Ascending aorta (tissue), 2 donors: ENCODE data around the gene SLC9A9. TPM values are rescaled to one million over a fixed set of nuclear protein-coding genes. Genes with fewer than 3 reads are reported as not detected.
A peak's percentile ranks its signal among the peaks of the same experiment; 100 is the strongest.

Source experiments
- DNase-seq, 2 donors: peaks; one replicate each; pipeline ENCODE4 v3.0.0-alpha.2; 2019; ENCODE audit warnings: low spot score in 2 of 2
- H3K27ac ChIP-seq, 2 donors: fragments of 200-600 bp; sonication (generic); one replicate each; pipeline ENCODE4 v1.5.1; 2016 to 2017; ENCODE audit warnings: mild to moderate bottlenecking in 1 of 2
- H3K27me3 ChIP-seq: fragments of 200-600 bp; sonication (generic); one replicate; pipeline ENCODE4 v1.5.1; 2017
- H3K36me3 ChIP-seq, 2 donors: fragments of 200-600 bp; sonication (generic); one replicate each; pipeline ENCODE4 v1.5.1; 2016
- H3K4me1 ChIP-seq, 2 donors: fragments of 200-600 bp; sonication (generic); one replicate each; pipeline ENCODE4 v1.5.1; 2016 to 2017; ENCODE audit warnings: mild to moderate bottlenecking in 1 of 2
- H3K4me3 ChIP-seq, 2 donors: fragments of 200-600 bp; sonication (generic); one replicate each; pipeline ENCODE4 v1.5.1; 2016 to 2017; ENCODE audit warnings: mild to moderate bottlenecking in 1 of 2
- H3K9me3 ChIP-seq, 2 donors: fragments of 200-600 bp; sonication (generic); one replicate each; pipeline ENCODE4 v1.5.1; 2016
- intact Hi-C: fragments of 100-400 bp; cut with DNase I; formaldehyde crosslinking; loops from one replicate; pipeline ENCODE4 v1.15.1; 2023
- total RNA-seq: library from RNA; depleted of rRNA; stranded (reverse); fragments of >200 nt; gene quantifications from one replicate; pipeline ENCODE4 v1.1.0, GENCODE V29; 2016
- TF ChIP-seq, protein P1 (sequence below), 3 experiments: fragments of 200-600 bp in 2 of 3; fragments of 450-650 bp in 1 of 3; sonication (generic) in 2 of 3; IDR thresholded peaks; one replicate each; pipeline ENCODE4 v1.5.1; 2016 to 2019; ENCODE audit warnings: antibody characterized with exemption in 3 of 3, mild to moderate bottlenecking in 1 of 3, moderate library complexity in 1 of 3

Gene SLC9A9
- total RNA-seq, 1 donor from 2014 or later = 63.4 TPM

DNA sequence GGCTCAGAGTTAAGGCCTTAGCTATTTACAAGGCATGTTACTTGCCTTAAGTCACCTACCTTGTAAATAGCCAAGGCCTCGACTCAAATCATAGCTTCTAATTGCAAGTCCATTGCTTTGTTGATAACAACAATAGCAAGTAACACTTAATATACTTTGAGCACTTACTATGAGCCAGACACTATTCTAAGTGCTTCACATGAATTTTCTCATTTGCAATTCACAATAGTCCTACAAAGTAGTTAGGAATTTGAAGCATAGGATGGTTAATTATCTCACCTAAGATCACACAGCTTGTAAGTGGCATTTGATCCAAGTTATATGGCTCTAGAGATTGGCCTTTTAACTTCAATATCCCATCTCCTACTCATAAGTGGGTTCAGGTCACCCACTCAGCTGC is 28.4 kb downstream of the SLC9A9 start:
- intact Hi-C loops = no loop called here
- Histone ChIP-seq H3K36me3 (no peaks in the 10 kb centered on the region), H3K4me3 (no peak overlapping the region), H3K27me3 (no peaks in the 10 kb centered on the region), H3K9me3 (no peaks in the 10 kb centered on the region), H3K4me1 (peaks cover 0 to 6% of the 10 kb centered on the region in 2 donors), H3K27ac (no peak overlapping the region)
- TF ChIP-seq, protein P1, sequence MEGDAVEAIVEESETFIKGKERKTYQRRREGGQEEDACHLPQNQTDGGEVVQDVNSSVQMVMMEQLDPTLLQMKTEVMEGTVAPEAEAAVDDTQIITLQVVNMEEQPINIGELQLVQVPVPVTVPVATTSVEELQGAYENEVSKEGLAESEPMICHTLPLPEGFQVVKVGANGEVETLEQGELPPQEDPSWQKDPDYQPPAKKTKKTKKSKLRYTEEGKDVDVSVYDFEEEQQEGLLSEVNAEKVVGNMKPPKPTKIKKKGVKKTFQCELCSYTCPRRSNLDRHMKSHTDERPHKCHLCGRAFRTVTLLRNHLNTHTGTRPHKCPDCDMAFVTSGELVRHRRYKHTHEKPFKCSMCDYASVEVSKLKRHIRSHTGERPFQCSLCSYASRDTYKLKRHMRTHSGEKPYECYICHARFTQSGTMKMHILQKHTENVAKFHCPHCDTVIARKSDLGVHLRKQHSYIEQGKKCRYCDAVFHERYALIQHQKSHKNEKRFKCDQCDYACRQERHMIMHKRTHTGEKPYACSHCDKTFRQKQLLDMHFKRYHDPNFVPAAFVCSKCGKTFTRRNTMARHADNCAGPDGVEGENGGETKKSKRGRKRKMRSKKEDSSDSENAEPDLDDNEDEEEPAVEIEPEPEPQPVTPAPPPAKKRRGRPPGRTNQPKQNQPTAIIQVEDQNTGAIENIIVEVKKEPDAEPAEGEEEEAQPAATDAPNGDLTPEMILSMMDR (IDR thresholded peaks at IDR 0.05) = no peak
- no peak for DNase-seq

DNA sequence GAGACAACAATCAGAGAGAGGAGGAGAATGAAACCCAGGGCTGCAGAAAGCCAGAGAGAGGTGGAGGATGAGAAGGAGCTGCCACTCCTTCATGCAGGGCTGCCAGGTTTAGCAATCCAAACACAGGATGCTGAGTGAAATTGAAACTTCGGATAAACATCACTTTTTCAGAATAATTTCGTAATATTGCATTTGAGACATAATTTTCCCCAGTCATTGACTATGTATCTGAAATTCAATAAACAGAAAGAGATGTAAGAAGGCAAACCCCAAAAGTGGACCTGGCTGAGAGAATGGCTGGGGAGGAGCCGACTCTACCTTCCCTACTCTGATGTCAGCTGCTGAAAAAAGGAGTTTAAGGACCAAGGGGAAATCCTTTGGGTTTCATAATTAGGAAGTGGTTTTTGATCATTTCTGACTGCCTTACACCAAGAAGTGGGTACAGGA is 33.8 kb downstream of the SLC9A9 start:
- H3K4me1 ChIP-seq = no peaks in the 10 kb centered on the region
- TF ChIP-seq, protein P1 (IDR thresholded peaks at IDR 0.05) = no peak
- no peaks in the 10 kb centered on the region for H3K27me3 ChIP-seq
- no peaks in the 10 kb centered on the region for H3K9me3 ChIP-seq
- no peaks in the 10 kb centered on the region for H3K36me3 ChIP-seq
- intact Hi-C loops = no loop called here
- peak overlapping the region in 1 of 2 donors; percentile 32 for H3K27ac ChIP-seq
- DNase-seq = no peak
- no peak overlapping the region for H3K4me3 ChIP-seq

DNA sequence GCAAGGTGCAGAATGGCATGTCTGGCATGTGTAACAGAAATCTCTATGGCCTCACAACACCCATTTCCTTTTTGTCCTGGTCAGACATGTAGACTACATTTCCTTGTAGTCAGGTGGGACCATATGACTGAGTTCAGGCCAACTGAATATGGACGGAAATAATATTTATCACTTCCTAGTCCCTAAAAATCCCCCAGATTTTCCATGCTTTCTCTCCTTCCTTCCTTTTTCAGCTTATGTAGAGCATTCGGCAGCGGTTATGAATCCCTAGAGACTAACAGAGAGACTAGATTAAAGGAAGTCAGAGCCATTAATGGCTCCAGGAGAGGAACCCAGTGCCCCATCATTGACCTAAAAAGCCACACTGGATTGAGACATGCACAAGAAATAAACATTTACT is 35.8 kb downstream of the SLC9A9 start:
- Histone ChIP-seq H3K9me3 (no peaks in the 10 kb centered on the region), H3K27ac (no peak overlapping the region), H3K4me3 (no peak overlapping the region), H3K27me3 (no peaks in the 10 kb centered on the region), H3K4me1 (no peaks in the 10 kb centered on the region), H3K36me3 (no peaks in the 10 kb centered on the region)
- intact Hi-C loops = no loop called here
- TF ChIP-seq, protein P1 (IDR thresholded peaks at IDR 0.05) = no peak
- no peak for DNase-seq

DNA sequence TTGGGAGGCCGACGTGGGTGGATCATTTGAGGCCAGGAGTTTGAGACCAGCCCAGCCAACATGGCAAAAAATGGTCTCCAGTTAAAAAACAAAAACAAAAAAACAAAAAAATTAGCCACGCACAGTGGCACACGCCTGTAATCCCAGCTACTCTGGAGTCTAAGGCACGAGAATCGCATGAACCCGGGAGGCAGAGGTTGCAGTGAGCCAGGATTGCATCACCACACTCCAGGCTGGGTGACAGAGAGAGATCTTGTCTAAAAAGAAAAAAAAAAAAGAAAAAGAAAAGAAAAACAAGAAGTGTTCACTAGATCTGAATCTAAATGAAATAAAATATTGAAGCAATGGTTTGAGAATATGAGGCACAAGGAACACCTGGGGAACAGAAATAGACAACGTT is 36.7 kb downstream of the SLC9A9 start:
- TF ChIP-seq, protein P1 (IDR thresholded peaks at IDR 0.05) = no peak
- Histone ChIP-seq H3K4me1 (no peaks in the 10 kb centered on the region), H3K27me3 (no peaks in the 10 kb centered on the region), H3K27ac (no peak overlapping the region), H3K36me3 (no peaks in the 10 kb centered on the region), H3K4me3 (no peak overlapping the region), H3K9me3 (no peaks in the 10 kb centered on the region)
- DNase-seq = peak in 1 of 2 donors; percentile 66
- intact Hi-C loops = no loop called here

DNA sequence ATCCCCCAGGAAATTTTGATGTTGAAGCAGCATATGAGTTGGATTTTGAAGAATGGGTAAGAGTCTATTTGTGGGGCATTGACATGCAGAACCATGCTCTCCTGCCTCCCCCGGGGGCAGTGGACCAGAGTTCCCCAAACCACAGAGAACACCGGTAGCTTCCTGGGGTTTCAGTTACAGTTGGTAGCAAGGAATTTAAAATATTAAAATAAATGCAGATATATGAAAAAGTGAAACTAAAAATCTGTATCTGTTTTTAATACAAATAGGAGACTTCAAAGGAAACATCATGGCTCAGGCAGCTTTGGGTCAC is 37.4 kb downstream of the SLC9A9 start:
- H3K27ac ChIP-seq = no peak overlapping the region
- H3K9me3 ChIP-seq = no peaks in the 10 kb centered on the region
- H3K36me3 ChIP-seq = no peaks in the 10 kb centered on the region
- intact Hi-C loops = no loop called here
- H3K4me3 ChIP-seq = no peak overlapping the region
- no peaks in the 10 kb centered on the region for H3K4me1 ChIP-seq
- DNase-seq = no peak
- TF ChIP-seq, protein P1 (IDR thresholded peaks at IDR 0.05) = no peak
- no peaks in the 10 kb centered on the region for H3K27me3 ChIP-seq
